SW480 (cell line): ENCODE data around the gene WDR70.
"Not testable (repeated sequence)": the region's sequence is repeated elsewhere in the genome, so short reads cannot be mapped to it uniquely, and the experiment has no call there.

Source experiments
- DNase-seq: peaks from one replicate; pipeline ENCODE4 v3.0.0-alpha.2; 2016; ENCODE audit warnings: low spot score

The WDR70 gene

GRCh38 chr5:37570597-37570996 lies 191.5 kb downstream of the WDR70 start:
- DNase-seq: no peak

GRCh38 chr5:37571985-37572384 lies 192.9 kb downstream of the WDR70 start:
- DNase-seq: no peak

- no peak for DNase-seq
Observed at GRCh38 chr5:37575541-37576489, 196.7 kb downstream of the WDR70 start.

- DNase-seq: no peak
Observed at GRCh38 chr5:37576552-37576951, 197.4 kb downstream of the WDR70 start.

- DNase-seq: no peak
Observed at GRCh38 chr5:37578176-37578575, 199.1 kb downstream of the WDR70 start.

GRCh38 chr5:37580106-37580505 lies 201.0 kb downstream of the WDR70 start:
- no peak for DNase-seq

GRCh38 chr5:37582202-37582601 lies 203.1 kb downstream of the WDR70 start:
- DNase-seq: no peak

- not testable (repeated sequence) for DNase-seq
Observed at GRCh38 chr5:37593292-37593691, 214.2 kb downstream of the WDR70 start.

GRCh38 chr5:37594864-37595263 lies 215.7 kb downstream of the WDR70 start:
- not testable (repeated sequence) for DNase-seq

- DNase-seq: no peak
Observed at GRCh38 chr5:37598733-37599132, 219.6 kb downstream of the WDR70 start.

GRCh38 chr5:37601163-37601562 lies 222.0 kb downstream of the WDR70 start:
- no peak for DNase-seq

GRCh38 chr5:37603072-37603471 lies 224.0 kb downstream of the WDR70 start:
- DNase-seq: no peak

GRCh38 chr5:37604290-37604689 lies 225.2 kb downstream of the WDR70 start:
- no peak for DNase-seq

GRCh38 chr5:37606148-37606547 lies 227.0 kb downstream of the WDR70 start:
- DNase-seq: no peak

- no peak for DNase-seq
Observed at GRCh38 chr5:37606632-37607248, 227.6 kb downstream of the WDR70 start.

GRCh38 chr5:37615184-37615583 lies 236.1 kb downstream of the WDR70 start:
- DNase-seq: no peak

- DNase-seq: no peak
Observed at GRCh38 chr5:37619353-37619752, 240.2 kb downstream of the WDR70 start.

- DNase-seq: not testable (repeated sequence)
Observed at GRCh38 chr5:37622354-37622753, 243.2 kb downstream of the WDR70 start.

- no peak for DNase-seq
Observed at GRCh38 chr5:37626266-37626665, 247.1 kb downstream of the WDR70 start.

- DNase-seq: no peak
Observed at GRCh38 chr5:37628876-37629275, 249.8 kb downstream of the WDR70 start.

GRCh38 chr5:37631939-37632338 lies 252.8 kb downstream of the WDR70 start:
- no peak for DNase-seq

GRCh38 chr5:37637165-37637845 lies 258.2 kb downstream of the WDR70 start:
- DNase-seq: no peak

- DNase-seq: no peak
Observed at GRCh38 chr5:37638897-37639296, 259.8 kb downstream of the WDR70 start.
